Measurements from ENCODE around the gene IFT122. TPM values are rescaled to one million over a fixed set of nuclear protein-coding genes. Genes with fewer than 3 reads are reported as not detected.
A peak's percentile ranks its signal among the peaks of the same experiment; 100 is the strongest.

IFT122 gene
- total and polyA plus RNA-seq, 12 donors = 9.7 to 29.1 (median 16.8) TPM

DNA sequence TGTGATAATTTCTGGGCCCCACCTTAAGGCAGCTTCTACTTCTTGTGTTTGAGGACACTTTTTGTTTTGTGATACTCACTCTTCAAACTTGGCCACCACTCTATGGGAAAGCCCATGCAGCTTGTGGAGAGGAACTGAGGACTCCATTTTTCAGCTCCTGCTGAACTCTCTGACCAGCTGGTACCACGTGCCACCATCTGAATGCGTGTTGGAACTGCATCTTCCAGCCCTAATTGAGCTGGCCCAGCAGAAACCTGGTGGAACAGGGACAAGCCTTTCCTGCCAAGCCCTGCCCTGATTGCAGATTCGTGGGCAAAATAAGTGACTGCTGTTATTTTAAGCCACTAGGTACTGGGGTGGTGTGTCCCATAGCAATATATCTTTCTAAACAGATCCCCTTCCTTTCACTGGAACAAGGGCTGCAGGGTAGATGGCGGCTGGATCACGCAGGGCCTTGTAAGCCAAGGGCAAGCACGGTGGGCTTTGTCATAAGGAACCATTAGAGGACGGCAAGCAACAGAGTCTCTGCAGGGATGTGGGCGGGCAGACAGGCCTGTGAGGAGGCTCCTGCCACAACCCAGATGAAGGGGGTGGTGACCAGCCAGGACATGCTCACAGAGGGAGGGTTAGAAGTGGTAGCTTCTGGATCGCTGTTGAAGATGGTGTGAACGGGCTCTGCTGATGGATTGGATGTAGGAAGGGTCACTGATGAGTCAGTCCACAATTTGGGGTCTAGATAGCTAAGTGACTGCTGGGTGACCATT, 112.4 kb downstream of the IFT122 start:
- Histone ChIP-seq H3K36me3 (peaks cover 0 to 30% (median 8%) of the 10 kb centered on the region in 9 donors), H3K27ac (peak overlapping the region in 1 of 10 donors; percentile 21), H3K9me3 (no peaks in the 10 kb centered on the region), H3K27me3 (no peaks in the 10 kb centered on the region), H3K4me3 (no peak overlapping the region), H3K4me1 (peaks cover 12 to 54% (median 47%) of the 10 kb centered on the region in 9 donors)
- intact Hi-C loops (cut with DNase I) = loop anchor here in 4 of 10 donors (5.0 to 10.0 kb wide), 3 partner anchors 45 to 50 kb away; no protein-coding TSS in a partner anchor
- ATAC-seq = peak in 3 of 8 donors; percentile 7 to 26 (median 11)
- TF ChIP-seq, protein P1, sequence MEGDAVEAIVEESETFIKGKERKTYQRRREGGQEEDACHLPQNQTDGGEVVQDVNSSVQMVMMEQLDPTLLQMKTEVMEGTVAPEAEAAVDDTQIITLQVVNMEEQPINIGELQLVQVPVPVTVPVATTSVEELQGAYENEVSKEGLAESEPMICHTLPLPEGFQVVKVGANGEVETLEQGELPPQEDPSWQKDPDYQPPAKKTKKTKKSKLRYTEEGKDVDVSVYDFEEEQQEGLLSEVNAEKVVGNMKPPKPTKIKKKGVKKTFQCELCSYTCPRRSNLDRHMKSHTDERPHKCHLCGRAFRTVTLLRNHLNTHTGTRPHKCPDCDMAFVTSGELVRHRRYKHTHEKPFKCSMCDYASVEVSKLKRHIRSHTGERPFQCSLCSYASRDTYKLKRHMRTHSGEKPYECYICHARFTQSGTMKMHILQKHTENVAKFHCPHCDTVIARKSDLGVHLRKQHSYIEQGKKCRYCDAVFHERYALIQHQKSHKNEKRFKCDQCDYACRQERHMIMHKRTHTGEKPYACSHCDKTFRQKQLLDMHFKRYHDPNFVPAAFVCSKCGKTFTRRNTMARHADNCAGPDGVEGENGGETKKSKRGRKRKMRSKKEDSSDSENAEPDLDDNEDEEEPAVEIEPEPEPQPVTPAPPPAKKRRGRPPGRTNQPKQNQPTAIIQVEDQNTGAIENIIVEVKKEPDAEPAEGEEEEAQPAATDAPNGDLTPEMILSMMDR (IDR thresholded peaks at IDR 0.05) = no peak
- 70 to 71% methylated on average over 10 of the region's 10 CpGs for WGBS, 2 donors
- no peak for DNase-seq

DNA sequence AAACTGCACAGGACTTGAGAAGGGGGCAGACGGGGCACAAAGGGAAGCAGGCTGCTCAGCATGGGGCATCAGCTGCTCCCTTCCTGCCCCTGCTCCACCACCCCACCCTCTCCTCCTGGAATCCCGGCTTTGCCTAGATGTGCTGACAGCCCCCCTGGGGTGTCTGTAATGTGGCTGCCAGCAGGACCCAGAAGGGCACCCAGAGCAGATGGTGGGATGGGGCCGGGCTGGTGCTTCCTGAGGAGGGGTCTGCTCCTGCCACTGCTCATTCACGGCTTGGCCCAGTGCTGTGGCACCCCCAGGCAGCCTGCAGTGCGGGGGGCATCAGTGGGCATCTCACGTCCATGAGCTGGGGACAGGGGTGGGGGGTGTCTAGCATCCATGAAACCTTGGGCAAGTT, 113.1 kb downstream of the IFT122 start:
- intact Hi-C loops (cut with DNase I) = loop anchor here in 4 of 10 donors (5.0 to 10.0 kb wide), 3 partner anchors 46 to 51 kb away; no protein-coding TSS in a partner anchor
- H3K4me3 ChIP-seq = no peak overlapping the region
- no peak for ATAC-seq
- DNase-seq = no peak
- H3K9me3 ChIP-seq = no peaks in the 10 kb centered on the region
- peak overlapping the region in 1 of 10 donors; percentile 58 for H3K27ac ChIP-seq
- H3K36me3 ChIP-seq = peaks cover 0 to 37% (median 8%) of the 10 kb centered on the region in 9 donors
- WGBS, 2 donors = 67 to 69% methylated on average over 6 of the region's 6 CpGs
- TF ChIP-seq, protein P1 (IDR thresholded peaks at IDR 0.05) = no peak
- H3K27me3 ChIP-seq = no peaks in the 10 kb centered on the region
- peaks cover 17 to 61% (median 54%) of the 10 kb centered on the region in 9 donors for H3K4me1 ChIP-seq

DNA sequence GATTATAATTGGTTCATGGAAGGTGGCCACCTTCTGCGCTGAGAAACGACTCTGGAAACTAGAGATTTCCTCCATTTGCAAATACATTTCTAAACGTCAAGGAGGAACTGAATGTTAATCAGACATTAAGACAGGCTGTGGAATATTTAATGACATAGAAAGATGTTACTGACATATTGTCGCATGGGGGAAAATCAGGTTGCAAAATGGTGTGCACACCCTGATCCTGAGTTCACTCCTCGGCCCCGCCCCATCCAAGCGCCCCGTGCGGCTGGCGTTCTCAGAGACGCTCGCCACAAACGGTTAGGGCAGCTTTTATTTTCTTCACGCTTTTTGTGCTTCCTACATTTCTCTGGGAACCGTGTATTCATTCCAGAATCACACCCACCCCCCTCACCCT, 113.7 kb downstream of the IFT122 start:
- H3K4me3 ChIP-seq = no peak overlapping the region
- peaks cover 17 to 66% (median 59%) of the 10 kb centered on the region in 9 donors for H3K4me1 ChIP-seq
- DNase-seq = no peak
- H3K27ac ChIP-seq = peak overlapping the region in 5 of 10 donors; percentile 22 to 59 (median 56)
- peak in 2 of 8 donors; percentile 19 to 26 for ATAC-seq
- H3K36me3 ChIP-seq = peaks cover 0 to 43% (median 8%) of the 10 kb centered on the region in 9 donors
- 37 to 41% methylated on average over 15 of the region's 15 CpGs for WGBS, 2 donors
- no peaks in the 10 kb centered on the region for H3K9me3 ChIP-seq
- H3K27me3 ChIP-seq = no peaks in the 10 kb centered on the region
- TF ChIP-seq, protein P1 (IDR thresholded peaks at IDR 0.05) = peak in 1 of 9 donors; percentile 4
- intact Hi-C loops (cut with DNase I) = loop anchor here in 4 of 10 donors (5.0 to 10.0 kb wide), 3 partner anchors 46 to 51 kb away; no protein-coding TSS in a partner anchor

DNA sequence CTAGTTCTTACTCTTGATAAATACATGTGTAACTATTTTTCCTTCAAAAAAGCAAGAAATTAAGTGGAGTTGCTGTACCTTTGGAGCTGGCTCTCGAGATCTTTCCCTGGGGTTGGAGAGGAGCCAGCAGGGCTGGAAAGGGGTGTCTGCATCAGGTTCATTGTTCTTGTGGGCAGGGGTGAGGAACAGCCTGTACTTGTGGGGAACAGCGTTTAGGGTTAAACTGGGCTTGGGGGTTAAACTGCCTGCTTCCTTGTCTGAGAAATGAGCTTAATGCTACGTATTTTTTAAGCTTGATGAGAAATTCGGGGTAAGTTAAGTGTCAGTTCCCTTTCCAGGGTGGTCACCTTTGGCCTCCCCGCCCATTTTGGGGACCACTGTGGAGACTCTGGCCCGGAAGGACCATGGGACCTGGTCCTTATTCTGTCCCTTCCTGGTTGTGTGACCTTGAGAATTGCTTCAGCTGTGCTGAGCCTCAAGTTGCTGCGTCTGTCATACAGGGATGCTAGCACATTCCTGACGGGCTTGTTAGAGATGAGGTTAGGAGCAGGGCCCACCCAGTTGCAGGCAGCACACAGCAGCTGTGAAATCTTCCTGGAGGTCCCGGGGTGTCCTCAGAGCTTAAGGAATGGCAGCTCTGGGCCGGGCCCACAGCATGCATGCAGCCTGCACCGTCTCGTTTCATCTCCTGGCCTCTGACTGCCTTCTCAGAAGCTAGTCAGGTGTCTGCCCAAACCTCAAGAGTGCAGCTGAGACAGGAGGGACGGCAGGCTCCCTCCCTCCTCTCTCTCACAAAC, 114.5 kb downstream of the IFT122 start:
- Histone ChIP-seq H3K27me3 (no peaks in the 10 kb centered on the region), H3K27ac (peak overlapping the region in 8 of 10 donors; percentile 22 to 59 (median 46)), H3K9me3 (no peaks in the 10 kb centered on the region), H3K4me1 (peaks cover 20 to 74% (median 68%) of the 10 kb centered on the region in 9 donors), H3K36me3 (peaks cover 0 to 51% (median 8%) of the 10 kb centered on the region in 9 donors), H3K4me3 (no peak overlapping the region)
- no peak for ATAC-seq
- 50 to 63% methylated on average over 13 of the region's 13 CpGs for WGBS, 2 donors
- DNase-seq = no peak
- TF ChIP-seq, protein P1 (IDR thresholded peaks at IDR 0.05) = no peak
- intact Hi-C loops (cut with DNase I) = loop anchor here in 5 of 10 donors (5.0 to 10.0 kb wide), 5 partner anchors 38 to 52 kb away; no protein-coding TSS in a partner anchor

All from heart right ventricle (tissue), 16 donors.